Fibroblast of mammary gland (primary cell): ENCODE results near the gene KDM3A.

Source experiments
- DNase-seq: peaks from one replicate; pipeline ENCODE4 v3.0.0-alpha.2; 2010; ENCODE audit warnings: low read depth
- H3K4me3 ChIP-seq: 2 replicates; pipeline ENCODE4 v1.5.1; 2011; ENCODE audit warnings: low read depth, mild to moderate bottlenecking, low read length, moderate library complexity; ENCODE audit not compliant: control insufficient read depth
- TF ChIP-seq, protein P1 (sequence below): conservative IDR thresholded peaks from 2 replicates; pipeline ENCODE4 v1.5.1; 2011; ENCODE audit warnings: low read depth, low read length, inconsistent platforms; ENCODE audit not compliant: control insufficient read depth, insufficient read depth

The KDM3A gene

DNA sequence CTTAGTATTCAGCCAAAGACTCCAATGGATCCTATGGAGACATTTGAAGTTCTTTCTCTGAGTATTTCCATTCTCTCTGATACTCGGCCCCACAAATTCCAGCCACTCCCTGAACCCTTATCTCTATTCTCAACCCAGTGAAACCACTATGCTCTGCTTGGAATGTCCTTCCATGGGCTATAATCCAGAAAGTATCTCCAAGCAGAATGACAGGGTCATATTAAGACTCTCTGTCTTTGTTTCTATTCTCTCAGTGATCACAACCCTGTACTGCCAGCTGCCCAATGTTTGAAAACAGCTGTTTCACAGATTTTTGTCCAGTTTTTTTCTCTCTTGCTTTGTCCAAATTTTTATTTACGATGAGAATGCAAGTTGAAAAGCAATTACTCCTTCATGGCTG lies 100.2 kb downstream of the KDM3A start:
- no peak for DNase-seq
- TF ChIP-seq, protein P1, sequence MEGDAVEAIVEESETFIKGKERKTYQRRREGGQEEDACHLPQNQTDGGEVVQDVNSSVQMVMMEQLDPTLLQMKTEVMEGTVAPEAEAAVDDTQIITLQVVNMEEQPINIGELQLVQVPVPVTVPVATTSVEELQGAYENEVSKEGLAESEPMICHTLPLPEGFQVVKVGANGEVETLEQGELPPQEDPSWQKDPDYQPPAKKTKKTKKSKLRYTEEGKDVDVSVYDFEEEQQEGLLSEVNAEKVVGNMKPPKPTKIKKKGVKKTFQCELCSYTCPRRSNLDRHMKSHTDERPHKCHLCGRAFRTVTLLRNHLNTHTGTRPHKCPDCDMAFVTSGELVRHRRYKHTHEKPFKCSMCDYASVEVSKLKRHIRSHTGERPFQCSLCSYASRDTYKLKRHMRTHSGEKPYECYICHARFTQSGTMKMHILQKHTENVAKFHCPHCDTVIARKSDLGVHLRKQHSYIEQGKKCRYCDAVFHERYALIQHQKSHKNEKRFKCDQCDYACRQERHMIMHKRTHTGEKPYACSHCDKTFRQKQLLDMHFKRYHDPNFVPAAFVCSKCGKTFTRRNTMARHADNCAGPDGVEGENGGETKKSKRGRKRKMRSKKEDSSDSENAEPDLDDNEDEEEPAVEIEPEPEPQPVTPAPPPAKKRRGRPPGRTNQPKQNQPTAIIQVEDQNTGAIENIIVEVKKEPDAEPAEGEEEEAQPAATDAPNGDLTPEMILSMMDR, result no peak

More for the DNA sequence above, 100.2 kb downstream of the KDM3A start:
- H3K4me3 ChIP-seq, result no peak overlapping the region
